Measurements from ENCODE around the gene MOSMO.

GRCh38 chr16:22117609-22118008, 109.7 kb downstream of the MOSMO start:
- TF ChIP-seq, protein P1, sequence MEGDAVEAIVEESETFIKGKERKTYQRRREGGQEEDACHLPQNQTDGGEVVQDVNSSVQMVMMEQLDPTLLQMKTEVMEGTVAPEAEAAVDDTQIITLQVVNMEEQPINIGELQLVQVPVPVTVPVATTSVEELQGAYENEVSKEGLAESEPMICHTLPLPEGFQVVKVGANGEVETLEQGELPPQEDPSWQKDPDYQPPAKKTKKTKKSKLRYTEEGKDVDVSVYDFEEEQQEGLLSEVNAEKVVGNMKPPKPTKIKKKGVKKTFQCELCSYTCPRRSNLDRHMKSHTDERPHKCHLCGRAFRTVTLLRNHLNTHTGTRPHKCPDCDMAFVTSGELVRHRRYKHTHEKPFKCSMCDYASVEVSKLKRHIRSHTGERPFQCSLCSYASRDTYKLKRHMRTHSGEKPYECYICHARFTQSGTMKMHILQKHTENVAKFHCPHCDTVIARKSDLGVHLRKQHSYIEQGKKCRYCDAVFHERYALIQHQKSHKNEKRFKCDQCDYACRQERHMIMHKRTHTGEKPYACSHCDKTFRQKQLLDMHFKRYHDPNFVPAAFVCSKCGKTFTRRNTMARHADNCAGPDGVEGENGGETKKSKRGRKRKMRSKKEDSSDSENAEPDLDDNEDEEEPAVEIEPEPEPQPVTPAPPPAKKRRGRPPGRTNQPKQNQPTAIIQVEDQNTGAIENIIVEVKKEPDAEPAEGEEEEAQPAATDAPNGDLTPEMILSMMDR (IDR thresholded peaks at IDR 0.05), result no peak
- TF ChIP-seq ZFX (IDR thresholded peaks at IDR 0.05; ENCODE audit: borderline replicate concordance), result no peak

All from 22Rv1 (cell line).